CD14-positive monocyte (primary cell): ENCODE data around the gene ZBTB1. TPM values are rescaled to one million over a fixed set of nuclear protein-coding genes. Genes with fewer than 3 reads are reported as not detected.

Experiments
- DNase-seq, 3 donors: peaks; one replicate each; pipeline ENCODE4 v3.0.0-alpha.2; 2011 to 2022
- H2AFZ ChIP-seq: 2 replicates; pipeline ENCODE4 v1.6.0; 2012; ENCODE audit warnings: mild to moderate bottlenecking, low read depth, low read length, inconsistent platforms; ENCODE audit not compliant: insufficient read depth, poor library complexity, severe bottlenecking
- H3K27ac ChIP-seq, 2 donors: 1 replicate in 1 of 2; 2 replicates in 1 of 2; pipeline ENCODE4 v1.5.1; 2012 to 2013; ENCODE audit warnings: low read length in 2 of 2, control low read depth in 1 of 2, inconsistent platforms in 1 of 2, low read depth in 1 of 2, mild to moderate bottlenecking in 1 of 2
- H3K27me3 ChIP-seq, 2 donors: one replicate each; pipeline versions ENCODE4 v1.6.0 to v1.6.1; 2011 to 2013; ENCODE audit warnings: low read length in 2 of 2; ENCODE audit not compliant: control insufficient read depth in 2 of 2, insufficient read depth in 2 of 2
- H3K36me3 ChIP-seq, 2 donors: replicated peaks in 1 of 2; 1 replicate in 1 of 2; 2 replicates in 1 of 2; pipeline versions ENCODE4 v1.5.1 to v1.6.1; 2012 to 2013; ENCODE audit warnings: low read length in 2 of 2, control low read depth in 1 of 2, inconsistent platforms in 1 of 2, mild to moderate bottlenecking in 1 of 2; ENCODE audit not compliant: insufficient read depth in 2 of 2, control insufficient read depth in 1 of 2
- H3K4me1 ChIP-seq, 2 donors: 1 replicate in 1 of 2; 2 replicates in 1 of 2; pipeline versions ENCODE4 v1.5.1 to v1.6.1; 2012 to 2013; ENCODE audit warnings: low read length in 2 of 2, control low read depth in 1 of 2, inconsistent platforms in 1 of 2, mild to moderate bottlenecking in 1 of 2, moderate library complexity in 1 of 2; ENCODE audit not compliant: insufficient read depth in 2 of 2, control insufficient read depth in 1 of 2
- H3K4me2 ChIP-seq: replicated peaks from 2 replicates; pipeline ENCODE3; 2012; ENCODE audit warnings: low read length, moderate library complexity, mild to moderate bottlenecking; ENCODE audit not compliant: poor library complexity, severe bottlenecking; ENCODE audit errors: extremely low read depth
- H3K4me3 ChIP-seq, 3 experiments: fragments of 200-600 bp in 1 of 3; sonication (generic) in 1 of 3; replicated peaks in 1 of 3; 1 replicate in 2 of 3; 2 replicates in 1 of 3; pipeline ENCODE4 v1.5.1; 2011 to 2013; ENCODE audit warnings: low read length in 3 of 3, mild to moderate bottlenecking in 3 of 3, control low read depth in 2 of 3, low read depth in 2 of 3, inconsistent platforms in 1 of 3, moderate library complexity in 1 of 3
- H3K79me2 ChIP-seq: 2 replicates; pipeline ENCODE4 v1.6.0; 2012; ENCODE audit warnings: mild to moderate bottlenecking, control low read depth, inconsistent platforms, low read length, moderate library complexity; ENCODE audit not compliant: insufficient read depth
- H3K9ac ChIP-seq: 2 replicates; pipeline ENCODE4 v1.6.0; 2017; ENCODE audit warnings: low read length, mild to moderate bottlenecking; ENCODE audit not compliant: insufficient read depth, poor library complexity, severe bottlenecking
- H3K9me3 ChIP-seq, 2 donors: replicated peaks in 1 of 2; 1 replicate in 1 of 2; 2 replicates in 1 of 2; pipeline versions ENCODE4 v1.5.1 to v1.6.1; 2012 to 2013; ENCODE audit warnings: low read length in 2 of 2, control low read depth in 1 of 2; ENCODE audit not compliant: control insufficient read depth in 1 of 2, insufficient read depth in 1 of 2
- H4K20me1 ChIP-seq: 2 replicates; pipeline ENCODE4 v1.6.0; 2012; ENCODE audit warnings: mild to moderate bottlenecking, low read length, control low read depth, moderate library complexity; ENCODE audit not compliant: insufficient read depth
- H3K27ac Mint-ChIP-seq, 7 donors: one replicate each; pipeline ENCODE4 v1.8.0; 2020; ENCODE audit warnings: mild to moderate bottlenecking in 7 of 7, mixed read lengths in 7 of 7, moderate library complexity in 6 of 7, inconsistent platforms in 2 of 7
- H3K27me3 Mint-ChIP-seq, 3 donors: one replicate each; pipeline ENCODE4 v1.8.0; 2021 to 2022; ENCODE audit warnings: low read depth in 3 of 3, mild to moderate bottlenecking in 3 of 3, mixed read lengths in 3 of 3, moderate library complexity in 3 of 3, inconsistent platforms in 1 of 3
- H3K36me3 Mint-ChIP-seq, 2 donors: one replicate each; pipeline ENCODE4 v1.8.0; 2020; ENCODE audit warnings: mixed read lengths in 2 of 2, inconsistent platforms in 1 of 2, mild to moderate bottlenecking in 1 of 2
- H3K4me1 Mint-ChIP-seq: one replicate; pipeline ENCODE4 v1.8.0; 2020; ENCODE audit warnings: mild to moderate bottlenecking, mixed read lengths
- H3K4me3 Mint-ChIP-seq, 2 donors: one replicate each; pipeline ENCODE4 v1.8.0; 2020; ENCODE audit warnings: mild to moderate bottlenecking in 2 of 2, mixed read lengths in 2 of 2, moderate library complexity in 1 of 2
- H3K9me3 Mint-ChIP-seq, 7 donors: one replicate each; pipeline ENCODE4 v1.8.0; 2020 to 2022; ENCODE audit warnings: mixed read lengths in 7 of 7, mild to moderate bottlenecking in 6 of 7, moderate library complexity in 6 of 7, inconsistent platforms in 2 of 7
- WGBS: methylation state at CpG from one replicate; pipeline ENCODE4 v1.1.5; 2013; ENCODE audit warnings: missing lambda C conversion rate; ENCODE audit not compliant: insufficient coverage; 5-methylcytosine and 5-hydroxymethylcytosine counted together
- intact Hi-C, 2 donors: fragments of 100-400 bp; cut with micrococcal nuclease; formaldehyde crosslinking; loops; one replicate each; pipeline versions ENCODE4 v1.15.0 to v1.15.1; 2023
- polyA plus RNA-seq, 3 donors: library from polyadenylated mRNA; depleted of rRNA in 1 of 3; unstranded in 2 of 3; stranded (reverse) in 1 of 3; fragments of 300-500 nt in 2 of 3; fragments of >200 nt in 1 of 3; fragmentation: Illumina TruSeq in 2 of 3; gene quantifications; 1 replicate in 2 of 3; 2 replicates in 1 of 3; pipeline ENCODE4 v1.2.3, GENCODE V29; 2012 to 2021
- TF ChIP-seq, protein P1 (sequence below): fragments of 200-600 bp; IDR thresholded peaks from one replicate; pipeline ENCODE4 v1.8.0; 2022; ENCODE audit warnings: antibody characterized with exemption, mild to moderate bottlenecking

The ZBTB1 gene
- polyA plus RNA-seq, 3 donors: 27.7 to 45.4 (median 33.4) TPM

DNA sequence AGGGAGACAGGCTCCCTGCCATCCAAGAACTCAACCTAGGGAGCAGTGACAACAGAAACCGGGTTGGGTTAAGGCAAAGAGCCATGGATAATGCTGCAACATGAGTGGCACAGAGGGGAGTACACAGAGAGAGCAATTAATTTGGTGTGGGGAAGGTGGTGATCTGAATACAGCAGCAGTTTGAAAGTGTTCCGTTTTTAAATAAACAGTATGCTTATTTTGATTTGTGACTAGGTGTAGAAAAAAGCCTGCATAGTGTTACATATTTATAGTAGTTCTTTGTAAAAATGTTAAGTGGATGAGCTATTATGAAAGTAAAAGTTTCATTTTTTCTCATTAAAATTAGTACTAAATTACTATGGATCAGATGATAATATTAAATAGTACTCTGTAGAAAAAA is 30.5 kb upstream of the ZBTB1 start:
- no peak for DNase-seq
- Mint-ChIP-seq H3K4me3 (no peak overlapping the region), H3K9me3 (no peaks in the 10 kb centered on the region), H3K27me3 (no peaks in the 10 kb centered on the region), H3K36me3 (peaks cover 0 to 4% of the 10 kb centered on the region in 2 donors), H3K4me1 (no peaks in the 10 kb centered on the region), H3K27ac (no peak overlapping the region)
- Histone ChIP-seq H3K36me3 (no peaks in the 10 kb centered on the region), H3K4me3 (no peak overlapping the region), H3K9ac (no peak overlapping the region), H3K9me3 (no peaks in the 10 kb centered on the region), H4K20me1 (no peaks in the 10 kb centered on the region), H2AFZ (no peak overlapping the region), H3K27me3 (no peaks in the 10 kb centered on the region), H3K79me2 (no peaks in the 10 kb centered on the region), H3K4me1 (no peaks in the 10 kb centered on the region), H3K27ac (no peak overlapping the region), H3K4me2 (no peak overlapping the region)
- TF ChIP-seq, protein P1, sequence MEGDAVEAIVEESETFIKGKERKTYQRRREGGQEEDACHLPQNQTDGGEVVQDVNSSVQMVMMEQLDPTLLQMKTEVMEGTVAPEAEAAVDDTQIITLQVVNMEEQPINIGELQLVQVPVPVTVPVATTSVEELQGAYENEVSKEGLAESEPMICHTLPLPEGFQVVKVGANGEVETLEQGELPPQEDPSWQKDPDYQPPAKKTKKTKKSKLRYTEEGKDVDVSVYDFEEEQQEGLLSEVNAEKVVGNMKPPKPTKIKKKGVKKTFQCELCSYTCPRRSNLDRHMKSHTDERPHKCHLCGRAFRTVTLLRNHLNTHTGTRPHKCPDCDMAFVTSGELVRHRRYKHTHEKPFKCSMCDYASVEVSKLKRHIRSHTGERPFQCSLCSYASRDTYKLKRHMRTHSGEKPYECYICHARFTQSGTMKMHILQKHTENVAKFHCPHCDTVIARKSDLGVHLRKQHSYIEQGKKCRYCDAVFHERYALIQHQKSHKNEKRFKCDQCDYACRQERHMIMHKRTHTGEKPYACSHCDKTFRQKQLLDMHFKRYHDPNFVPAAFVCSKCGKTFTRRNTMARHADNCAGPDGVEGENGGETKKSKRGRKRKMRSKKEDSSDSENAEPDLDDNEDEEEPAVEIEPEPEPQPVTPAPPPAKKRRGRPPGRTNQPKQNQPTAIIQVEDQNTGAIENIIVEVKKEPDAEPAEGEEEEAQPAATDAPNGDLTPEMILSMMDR: no peak
- 100% methylated on average over 1 of the region's 2 CpGs for WGBS
- intact Hi-C loops: no loop called here

DNA sequence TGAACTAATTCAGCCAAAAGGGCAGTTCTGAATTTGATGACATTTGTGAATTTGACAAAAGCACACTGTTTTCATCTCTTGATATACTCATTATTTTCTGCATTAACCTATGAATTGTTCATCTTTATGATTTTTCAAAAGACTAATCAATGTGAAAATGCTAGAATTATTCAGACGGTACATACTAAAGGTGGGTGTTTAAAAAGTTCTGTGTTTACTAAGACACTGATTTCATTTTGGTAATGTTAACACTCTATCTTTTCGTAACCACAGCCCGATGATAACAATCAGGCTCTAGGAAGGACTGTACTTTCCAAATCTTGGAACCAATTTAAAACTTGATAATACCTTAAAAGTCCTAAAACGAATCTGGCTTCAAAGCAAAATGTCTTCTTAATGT is 29.9 kb upstream of the ZBTB1 start:
- DNase-seq: no peak
- Histone ChIP-seq H3K4me3 (no peak overlapping the region), H3K9ac (no peak overlapping the region), H3K36me3 (no peaks in the 10 kb centered on the region), H3K4me2 (no peak overlapping the region), H3K9me3 (no peaks in the 10 kb centered on the region), H3K27ac (no peak overlapping the region), H4K20me1 (no peaks in the 10 kb centered on the region), H2AFZ (no peak overlapping the region), H3K27me3 (no peaks in the 10 kb centered on the region), H3K79me2 (no peaks in the 10 kb centered on the region), H3K4me1 (no peaks in the 10 kb centered on the region)
- H3K36me3 Mint-ChIP-seq: peaks cover 0 to 5% of the 10 kb centered on the region in 2 donors
- TF ChIP-seq, protein P1: no peak
- no peaks in the 10 kb centered on the region for H3K27me3 Mint-ChIP-seq
- no peaks in the 10 kb centered on the region for H3K4me1 Mint-ChIP-seq
- no peak overlapping the region for H3K27ac Mint-ChIP-seq
- intact Hi-C loops: no loop called here
- H3K4me3 Mint-ChIP-seq: no peak overlapping the region
- H3K9me3 Mint-ChIP-seq: no peaks in the 10 kb centered on the region
- WGBS: no CpG with 5 or more reads among the region's 4 CpGs
